Psoas muscle (tissue), 8 donors: Measurements from ENCODE around the gene SLC22A23. TPM values are rescaled to one million over a fixed set of nuclear protein-coding genes. Genes with fewer than 3 reads are reported as not detected.
A peak's percentile ranks its signal among the peaks of the same experiment; 100 is the strongest.

Source experiments
- ATAC-seq, 4 donors: fragments of 200-7000 bp; cut with Tn5 transposase; one replicate each; pipeline ENCODE4 v1.9.1; 2020; ENCODE audit warnings: moderate library complexity in 3 of 4, mild to moderate bottlenecking in 2 of 4
- DNase-seq, 2 donors: peaks; one replicate each; pipeline ENCODE4 v3.0.0-alpha.2; 2020
- H3K27ac ChIP-seq: fragments of 200-600 bp; one replicate; pipeline ENCODE4 v1.8.0; 2022
- H3K27me3 ChIP-seq, 3 donors: fragments of 200-600 bp in 1 of 3; one replicate each; pipeline versions ENCODE4 v1.6.1 to v1.8.0; 2013 to 2022; ENCODE audit warnings: low read length in 2 of 3, mild to moderate bottlenecking in 2 of 3, moderate library complexity in 1 of 3; ENCODE audit not compliant: insufficient read depth in 3 of 3
- H3K36me3 ChIP-seq, 2 donors: fragments of 200-600 bp in 1 of 2; one replicate each; pipeline versions ENCODE4 v1.6.1 to v1.8.0; 2013 to 2022; ENCODE audit warnings: low read depth in 1 of 2, mild to moderate bottlenecking in 1 of 2, moderate library complexity in 1 of 2; ENCODE audit not compliant: insufficient read depth in 1 of 2
- H3K4me1 ChIP-seq: fragments of 200-600 bp; one replicate; pipeline ENCODE4 v1.8.0; 2022
- H3K4me3 ChIP-seq: fragments of 200-600 bp; one replicate; pipeline ENCODE4 v1.8.0; 2022; ENCODE audit warnings: mild to moderate bottlenecking
- H3K9me3 ChIP-seq: fragments of 200-600 bp; one replicate; pipeline ENCODE4 v1.8.0; 2022
- WGBS, 3 donors: extraction: QIAGEN DNeasy Blood & Tissue Kit; methylation state at CpG; one replicate each; pipeline versions ENCODE4 v1.1.6 to v1.1.7; 2013; 5-methylcytosine and 5-hydroxymethylcytosine counted together
- intact Hi-C, 2 donors: fragments of 100-400 bp; cut with DNase I; formaldehyde crosslinking; loops; one replicate each; pipeline versions ENCODE4 v1.11.0 to v1.14.2; 2022
- polyA plus RNA-seq, 3 donors: library from polyadenylated mRNA; stranded (reverse); fragments of 200-250 nt; gene quantifications; one replicate each; pipeline ENCODE4 v1.2.3, GENCODE V29; 2013
- total RNA-seq, 4 donors: library from RNA; stranded (reverse); fragmentation: NEBNext Ultra II Directional in 2 of 4; extraction: Animal tissue kit (Norgen Biotek cat#: 25700) in 2 of 4; gene quantifications; one replicate each; pipeline versions ENCODE4 v1.2.1 to v1.2.4, GENCODE V29; 2021 to 2023
- TF ChIP-seq, protein P1 (sequence below): fragments of 200-600 bp; IDR thresholded peaks from one replicate; pipeline ENCODE4 v1.8.0; 2022; ENCODE audit warnings: antibody characterized with exemption
- donor health status: healthy with polysubstance abuse.
- donor health status: DM: no; HTN: no; CAD: no; lungs with moderate emphysema.
- donor health status: Bipolar disorder and iron deficiency.
- donor health status: healthy.
- donor health status: DM: yes; HTN: yes; CAD: no.
- donor health status: DM: no; HTN: no; CAD: no.
- donor health status: DM: no; HTN: no; CAD: no.
- donor health status: DM: yes; HTN: yes; CAD: no.

Gene SLC22A23
- total and polyA plus RNA-seq, 7 donors: 4.6 to 13.7 (median 8.7) TPM

DNA sequence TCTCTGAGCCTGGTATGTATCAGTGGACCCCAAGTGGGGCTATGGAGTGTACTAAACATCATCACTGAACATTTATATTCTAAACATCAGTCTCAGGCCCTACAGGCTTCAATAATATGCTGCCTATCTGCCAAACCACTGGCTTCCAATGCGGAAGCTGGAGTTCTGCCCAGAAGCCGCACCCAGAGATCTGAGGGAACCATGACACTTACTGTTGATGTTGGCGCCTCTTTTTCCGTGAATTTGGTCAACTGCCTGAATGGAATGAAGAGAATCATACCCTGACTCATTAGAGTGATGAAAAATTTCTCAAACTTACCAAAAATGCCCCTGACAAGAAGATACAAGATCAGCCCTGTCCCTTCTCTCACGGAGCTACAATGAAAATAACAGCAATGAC lies 66.2 kb downstream of the SLC22A23 start:
- ATAC-seq (peak in 3 of 4 donors; percentile 20 to 53 (median 33)), DNase-seq (peak; percentile 79)
- TF ChIP-seq, protein P1, sequence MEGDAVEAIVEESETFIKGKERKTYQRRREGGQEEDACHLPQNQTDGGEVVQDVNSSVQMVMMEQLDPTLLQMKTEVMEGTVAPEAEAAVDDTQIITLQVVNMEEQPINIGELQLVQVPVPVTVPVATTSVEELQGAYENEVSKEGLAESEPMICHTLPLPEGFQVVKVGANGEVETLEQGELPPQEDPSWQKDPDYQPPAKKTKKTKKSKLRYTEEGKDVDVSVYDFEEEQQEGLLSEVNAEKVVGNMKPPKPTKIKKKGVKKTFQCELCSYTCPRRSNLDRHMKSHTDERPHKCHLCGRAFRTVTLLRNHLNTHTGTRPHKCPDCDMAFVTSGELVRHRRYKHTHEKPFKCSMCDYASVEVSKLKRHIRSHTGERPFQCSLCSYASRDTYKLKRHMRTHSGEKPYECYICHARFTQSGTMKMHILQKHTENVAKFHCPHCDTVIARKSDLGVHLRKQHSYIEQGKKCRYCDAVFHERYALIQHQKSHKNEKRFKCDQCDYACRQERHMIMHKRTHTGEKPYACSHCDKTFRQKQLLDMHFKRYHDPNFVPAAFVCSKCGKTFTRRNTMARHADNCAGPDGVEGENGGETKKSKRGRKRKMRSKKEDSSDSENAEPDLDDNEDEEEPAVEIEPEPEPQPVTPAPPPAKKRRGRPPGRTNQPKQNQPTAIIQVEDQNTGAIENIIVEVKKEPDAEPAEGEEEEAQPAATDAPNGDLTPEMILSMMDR: no peak
- no peak overlapping the region for H3K27ac ChIP-seq
- H3K9me3 ChIP-seq: no peaks in the 10 kb centered on the region
- H3K4me3 ChIP-seq: no peak overlapping the region
- intact Hi-C loops: no loop called here
- no peaks in the 10 kb centered on the region for H3K36me3 ChIP-seq
- WGBS, 3 donors: 73 to 92% (median 77%) methylated on average over 5 of the region's 5 CpGs
- H3K4me1 ChIP-seq: peaks cover 2% of the 10 kb centered on the region
- H3K27me3 ChIP-seq: no peaks in the 10 kb centered on the region

DNA sequence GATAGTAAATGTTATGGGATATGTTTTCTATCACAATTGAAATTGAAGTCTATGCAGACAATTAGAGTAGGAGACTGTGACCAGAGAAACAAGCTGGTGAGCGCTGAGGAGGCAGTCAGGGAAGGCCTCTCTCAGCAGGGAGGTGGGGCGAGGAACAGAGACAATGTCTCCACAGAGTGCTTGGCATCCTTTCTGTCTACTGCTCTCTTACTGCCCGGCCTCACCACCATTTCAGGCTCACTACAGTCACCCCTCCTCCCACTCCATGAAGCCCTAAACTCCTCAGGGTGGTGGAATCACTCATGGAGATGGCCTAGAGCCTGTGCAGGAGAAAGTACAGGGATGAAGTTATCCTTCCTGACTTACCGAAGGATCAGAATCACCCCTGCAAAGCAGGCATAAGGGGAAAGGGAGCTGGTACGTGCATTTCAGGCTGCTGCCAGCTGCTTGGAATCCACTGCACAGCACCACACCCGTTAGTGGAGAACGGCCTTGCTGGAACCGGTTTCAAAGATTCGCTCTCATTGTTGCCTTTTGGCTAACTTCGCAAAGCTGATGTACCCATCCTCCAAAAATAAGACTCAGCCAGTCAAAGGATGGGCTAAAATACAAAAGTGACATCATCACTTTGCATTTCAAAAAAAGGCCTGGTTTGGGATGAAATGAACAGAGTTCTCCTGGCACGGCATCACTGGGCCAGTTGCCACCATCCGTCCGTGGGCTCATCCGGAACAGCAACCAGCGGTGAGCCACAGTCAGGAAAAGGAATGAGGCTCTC lies 67.3 kb downstream of the SLC22A23 start:
- Histone ChIP-seq H3K4me1 (peaks cover 8% of the 10 kb centered on the region), H3K9me3 (no peaks in the 10 kb centered on the region), H3K27ac (no peak overlapping the region), H3K27me3 (no peaks in the 10 kb centered on the region), H3K36me3 (no peaks in the 10 kb centered on the region), H3K4me3 (no peak overlapping the region)
- intact Hi-C loops: no loop called here
- ATAC-seq: peak in 2 of 4 donors; percentile 35 to 44
- WGBS, 3 donors: 69 to 73% (median 70%) methylated on average over 15 of the region's 15 CpGs
- DNase-seq: peak; percentile 71 to 77
- TF ChIP-seq, protein P1: no peak

DNA sequence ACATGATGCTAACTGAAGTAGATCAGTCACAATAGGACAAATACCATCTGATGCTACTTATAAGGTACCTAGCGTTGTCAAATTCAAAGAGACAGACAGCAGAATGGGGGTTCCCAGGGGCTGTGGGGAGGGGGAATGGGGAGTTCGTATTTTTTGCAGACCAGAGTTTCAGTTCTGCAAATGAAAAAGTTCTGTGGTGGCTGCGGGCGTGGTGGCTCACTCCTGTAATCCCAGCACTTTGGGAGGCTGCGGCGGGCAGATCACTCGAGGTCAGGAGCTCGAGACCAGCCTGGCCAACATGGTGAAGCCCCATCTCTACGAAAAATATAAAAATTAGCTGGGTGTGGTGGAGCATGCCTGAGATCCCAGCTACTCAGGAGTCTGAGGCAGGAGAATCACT lies 68.1 kb downstream of the SLC22A23 start:
- DNase-seq: no peak
- WGBS, 3 donors: 91 to 94% (median 92%) methylated on average over 9 of the region's 9 CpGs
- Histone ChIP-seq H3K9me3 (no peaks in the 10 kb centered on the region), H3K27ac (no peak overlapping the region), H3K4me1 (peaks cover 8% of the 10 kb centered on the region), H3K27me3 (no peaks in the 10 kb centered on the region), H3K4me3 (no peak overlapping the region), H3K36me3 (no peaks in the 10 kb centered on the region)
- intact Hi-C loops: no loop called here
- no peak for ATAC-seq
- TF ChIP-seq, protein P1: no peak

DNA sequence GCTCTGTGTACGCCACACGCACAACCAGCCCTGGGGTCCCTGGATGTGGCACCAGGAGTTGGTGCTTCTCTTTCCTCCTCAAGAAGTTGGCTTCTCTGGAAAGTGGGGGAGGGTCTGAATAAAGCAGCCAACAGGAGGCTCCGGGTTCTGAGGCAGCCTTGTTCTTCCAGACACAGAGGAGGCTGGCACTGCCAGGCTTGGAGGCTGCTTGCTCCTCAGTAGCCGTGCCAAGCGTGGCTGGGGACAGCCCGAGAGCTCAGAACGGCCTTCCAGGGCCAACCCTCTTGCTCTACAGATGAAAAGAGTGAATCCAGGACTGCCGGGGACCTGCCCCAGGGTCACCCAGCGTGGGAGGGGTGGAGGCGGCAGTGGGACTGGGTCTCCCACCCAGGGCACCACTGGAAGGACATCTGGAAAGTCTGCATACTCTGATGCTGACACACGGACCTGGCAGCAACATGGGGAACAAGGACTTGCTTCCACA lies 70.4 kb downstream of the SLC22A23 start:
- intact Hi-C loops: no loop called here
- WGBS, 3 donors: 54 to 74% (median 58%) methylated on average over 11 of the region's 11 CpGs
- no peak for ATAC-seq
- no peak for DNase-seq
- Histone ChIP-seq H3K36me3 (no peaks in the 10 kb centered on the region), H3K27me3 (no peaks in the 10 kb centered on the region), H3K4me1 (peaks cover 9% of the 10 kb centered on the region), H3K27ac (no peak overlapping the region), H3K9me3 (no peaks in the 10 kb centered on the region), H3K4me3 (no peak overlapping the region)
- TF ChIP-seq, protein P1: no peak
